ENCODE results near the gene RERE.

DNA sequence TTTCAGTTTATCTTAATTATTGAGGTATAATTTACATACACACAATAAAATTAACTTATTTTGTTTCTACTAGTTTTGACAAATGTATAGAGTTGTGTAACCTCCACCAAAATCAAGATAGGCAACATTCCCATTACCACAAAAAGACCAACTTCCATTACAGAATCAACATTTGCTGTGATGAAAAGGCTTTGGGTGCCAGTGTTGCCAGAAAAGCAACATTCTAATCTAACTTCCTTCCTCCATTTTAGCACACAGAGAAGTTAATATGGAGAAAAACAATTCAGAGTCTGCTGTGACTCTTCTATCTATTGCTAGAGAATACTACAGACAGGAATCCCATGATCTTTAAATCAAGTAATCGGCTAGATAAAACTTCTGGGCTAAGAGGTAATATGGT lies 245.3 kb downstream of the RERE start:
- TF ChIP-seq, protein P1, sequence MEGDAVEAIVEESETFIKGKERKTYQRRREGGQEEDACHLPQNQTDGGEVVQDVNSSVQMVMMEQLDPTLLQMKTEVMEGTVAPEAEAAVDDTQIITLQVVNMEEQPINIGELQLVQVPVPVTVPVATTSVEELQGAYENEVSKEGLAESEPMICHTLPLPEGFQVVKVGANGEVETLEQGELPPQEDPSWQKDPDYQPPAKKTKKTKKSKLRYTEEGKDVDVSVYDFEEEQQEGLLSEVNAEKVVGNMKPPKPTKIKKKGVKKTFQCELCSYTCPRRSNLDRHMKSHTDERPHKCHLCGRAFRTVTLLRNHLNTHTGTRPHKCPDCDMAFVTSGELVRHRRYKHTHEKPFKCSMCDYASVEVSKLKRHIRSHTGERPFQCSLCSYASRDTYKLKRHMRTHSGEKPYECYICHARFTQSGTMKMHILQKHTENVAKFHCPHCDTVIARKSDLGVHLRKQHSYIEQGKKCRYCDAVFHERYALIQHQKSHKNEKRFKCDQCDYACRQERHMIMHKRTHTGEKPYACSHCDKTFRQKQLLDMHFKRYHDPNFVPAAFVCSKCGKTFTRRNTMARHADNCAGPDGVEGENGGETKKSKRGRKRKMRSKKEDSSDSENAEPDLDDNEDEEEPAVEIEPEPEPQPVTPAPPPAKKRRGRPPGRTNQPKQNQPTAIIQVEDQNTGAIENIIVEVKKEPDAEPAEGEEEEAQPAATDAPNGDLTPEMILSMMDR (IDR thresholded peaks at IDR 0.05), result no peak
- TF ChIP-seq, protein P2, sequence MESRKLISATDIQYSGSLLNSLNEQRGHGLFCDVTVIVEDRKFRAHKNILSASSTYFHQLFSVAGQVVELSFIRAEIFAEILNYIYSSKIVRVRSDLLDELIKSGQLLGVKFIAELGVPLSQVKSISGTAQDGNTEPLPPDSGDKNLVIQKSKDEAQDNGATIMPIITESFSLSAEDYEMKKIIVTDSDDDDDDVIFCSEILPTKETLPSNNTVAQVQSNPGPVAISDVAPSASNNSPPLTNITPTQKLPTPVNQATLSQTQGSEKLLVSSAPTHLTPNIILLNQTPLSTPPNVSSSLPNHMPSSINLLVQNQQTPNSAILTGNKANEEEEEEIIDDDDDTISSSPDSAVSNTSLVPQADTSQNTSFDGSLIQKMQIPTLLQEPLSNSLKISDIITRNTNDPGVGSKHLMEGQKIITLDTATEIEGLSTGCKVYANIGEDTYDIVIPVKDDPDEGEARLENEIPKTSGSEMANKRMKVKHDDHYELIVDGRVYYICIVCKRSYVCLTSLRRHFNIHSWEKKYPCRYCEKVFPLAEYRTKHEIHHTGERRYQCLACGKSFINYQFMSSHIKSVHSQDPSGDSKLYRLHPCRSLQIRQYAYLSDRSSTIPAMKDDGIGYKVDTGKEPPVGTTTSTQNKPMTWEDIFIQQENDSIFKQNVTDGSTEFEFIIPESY (IDR thresholded peaks at IDR 0.05; ENCODE audit: borderline replicate concordance, low read depth), result no peak
- no peak for TF ChIP-seq TAF1 (IDR thresholded peaks at IDR 0.05; ENCODE audit: borderline replicate concordance, low read depth, low read length)
- TF ChIP-seq TEAD4 (IDR thresholded peaks at IDR 0.05; ENCODE audit: borderline replicate concordance, insufficient read depth), result no peak

All from SK-N-SH (cell line).